ENCODE data around the gene CRYBA4.
A peak's percentile ranks its signal among the peaks of the same experiment; 100 is the strongest.

The CRYBA4 gene

DNA sequence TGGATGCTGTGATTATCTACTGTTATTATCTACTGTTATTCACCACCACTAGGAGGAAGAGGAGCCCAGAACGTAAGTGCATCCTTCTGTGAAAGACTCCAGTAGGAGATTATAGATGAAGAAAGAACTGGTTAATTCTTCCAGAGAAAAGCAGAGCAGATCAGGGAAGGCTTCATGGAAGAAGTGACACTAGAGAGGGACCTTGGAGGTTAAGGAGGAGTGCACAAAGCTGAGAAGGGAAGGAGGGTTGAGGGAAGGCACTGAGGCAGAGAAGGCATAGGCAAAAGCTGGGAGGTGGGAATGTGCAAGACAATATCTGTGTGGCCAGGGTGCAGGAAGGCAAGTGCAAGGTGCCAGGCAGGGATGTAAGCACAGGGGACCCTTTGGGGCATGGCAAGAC lies 17.4 kb upstream of the CRYBA4 start:
- H3K79me1 ChIP-seq (replicated peaks; ENCODE audit: low read length, poor library complexity, severe bottlenecking) = no peaks in the 10 kb centered on the region
- no peaks in the 10 kb centered on the region for H3K9me3 ChIP-seq (ENCODE audit: control insufficient read depth, low read length)
- no peak overlapping the region for H3K4ac ChIP-seq (ENCODE audit: low read depth in 1 of 2, low read length in 2 of 2)
- H3K27ac ChIP-seq (ENCODE audit: low read length, poor library complexity, severe bottlenecking) = no peak overlapping the region
- H4K8ac ChIP-seq (ENCODE audit: low read length) = no peak overlapping the region
- no peak overlapping the region for H3K23ac ChIP-seq (ENCODE audit: low read length in 2 of 2)
- WGBS = 73% methylated on average over 1 of the region's 1 CpG
- H2AFZ ChIP-seq (ENCODE audit: low read depth, low read length) = no peak overlapping the region
- no peak overlapping the region for H2AK5ac ChIP-seq (ENCODE audit: low read length, severe bottlenecking)
- no peak overlapping the region for H3K14ac ChIP-seq (ENCODE audit: low read length in 2 of 2)
- no peak overlapping the region for H2BK15ac ChIP-seq (ENCODE audit: low read depth, poor library complexity, severe bottlenecking)
- H3K27me3 ChIP-seq (ENCODE audit: control insufficient read depth in 1 of 2, insufficient read depth in 1 of 2, low read length in 2 of 2) = peaks cover 0 to 29% of the 10 kb centered on the region in 2 experiments
- no peak overlapping the region for H4K91ac ChIP-seq (ENCODE audit: low read length)
- no peak overlapping the region for H3K4me2 ChIP-seq (ENCODE audit: low read length, poor library complexity, severe bottlenecking)
- H3K4me1 ChIP-seq (ENCODE audit: control insufficient read depth, insufficient read depth, low read depth, low read length) = peaks cover 1% of the 10 kb centered on the region
- H2BK120ac ChIP-seq (ENCODE audit: low read depth, low read length) = no peak overlapping the region
- no peaks in the 10 kb centered on the region for H3K36me3 ChIP-seq (ENCODE audit: control insufficient read depth in 1 of 2, insufficient read depth in 2 of 2, low read depth in 1 of 2, low read length in 2 of 2)
- H3K9ac ChIP-seq (ENCODE audit: low read length) = no peak overlapping the region
- H2BK5ac ChIP-seq (ENCODE audit: low read depth, low read length, poor library complexity, severe bottlenecking) = no peak overlapping the region
- H3K18ac ChIP-seq (ENCODE audit: low read depth in 1 of 2, low read length in 2 of 2) = no peak overlapping the region
- no peak overlapping the region for H2BK12ac ChIP-seq (ENCODE audit: low read length in 2 of 2)
- no peak for DNase-seq
- H3K4me3 ChIP-seq (ENCODE audit: insufficient read depth in 1 of 2, low read depth in 1 of 2, low read length in 2 of 2) = no peak overlapping the region

DNA sequence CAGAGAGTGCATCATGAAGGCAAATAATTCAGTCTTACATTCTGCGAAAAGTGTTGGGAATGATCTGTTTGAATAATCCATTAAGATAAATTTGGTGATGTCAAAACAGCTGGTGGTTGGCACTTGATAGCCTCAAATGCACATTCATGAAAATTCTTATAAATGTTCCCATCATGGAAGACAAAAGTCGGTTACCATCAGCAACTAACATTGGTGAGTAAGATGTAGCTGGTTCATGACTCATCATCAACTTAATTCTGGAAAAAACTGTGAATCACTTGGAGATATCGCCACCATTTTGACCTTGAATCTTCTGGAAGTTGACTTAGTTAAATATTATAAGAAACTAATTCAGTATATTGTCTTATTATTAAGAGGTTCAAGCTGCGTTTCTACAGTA lies 15.2 kb upstream of the CRYBA4 start:
- 89% methylated on average over 3 of the region's 4 CpGs for WGBS

DNA sequence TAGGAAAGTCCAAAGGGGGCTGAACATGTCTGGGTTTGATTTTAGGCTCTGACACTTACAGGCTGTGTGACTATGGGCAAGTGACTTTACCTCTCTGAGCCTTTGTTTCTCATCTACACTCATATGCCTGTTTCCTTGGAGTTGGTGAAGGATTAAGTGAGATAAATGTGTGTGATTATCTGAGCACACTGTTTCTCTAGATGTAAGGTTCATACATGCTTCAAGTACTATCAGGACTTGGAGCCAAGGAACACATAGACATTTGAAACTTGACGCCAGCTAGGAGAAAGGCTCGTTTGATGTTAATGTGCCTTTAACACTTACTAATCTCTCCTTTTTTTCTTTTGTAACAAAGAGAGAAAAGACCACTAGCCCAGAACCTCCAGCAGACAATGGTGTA lies 13.6 kb upstream of the CRYBA4 start:
- H3K4ac ChIP-seq (ENCODE audit: low read depth in 1 of 2, low read length in 2 of 2) = no peak overlapping the region
- 14% methylated on average over 2 of the region's 2 CpGs for WGBS

More for the DNA sequence above, 15.2 kb upstream of the CRYBA4 start:
- Histone ChIP-seq H2AFZ (ENCODE audit: low read depth, low read length) (no peak overlapping the region), H3K4me1 (ENCODE audit: control insufficient read depth, insufficient read depth, low read depth, low read length) (peaks cover 9% of the 10 kb centered on the region), H3K18ac (ENCODE audit: low read depth in 1 of 2, low read length in 2 of 2) (no peak overlapping the region), H3K14ac (ENCODE audit: low read length in 2 of 2) (no peak overlapping the region), H2BK120ac (ENCODE audit: low read depth, low read length) (no peak overlapping the region), H3K4ac (ENCODE audit: low read depth in 1 of 2, low read length in 2 of 2) (no peak overlapping the region), H4K91ac (ENCODE audit: low read length) (no peak overlapping the region), H3K9ac (ENCODE audit: low read length) (no peak overlapping the region), H3K9me3 (ENCODE audit: control insufficient read depth, low read length) (no peaks in the 10 kb centered on the region), H2BK5ac (ENCODE audit: low read depth, low read length, poor library complexity, severe bottlenecking) (no peak overlapping the region), H4K8ac (ENCODE audit: low read length) (no peak overlapping the region), H3K79me1 (replicated peaks; ENCODE audit: low read length, poor library complexity, severe bottlenecking) (no peaks in the 10 kb centered on the region), H3K27ac (ENCODE audit: low read length, poor library complexity, severe bottlenecking) (no peak overlapping the region), H2AK5ac (ENCODE audit: low read length, severe bottlenecking) (no peak overlapping the region), H3K4me2 (ENCODE audit: low read length, poor library complexity, severe bottlenecking) (no peak overlapping the region), H3K27me3 (ENCODE audit: control insufficient read depth in 1 of 2, insufficient read depth in 1 of 2, low read length in 2 of 2) (peaks cover 0 to 10% of the 10 kb centered on the region in 2 experiments), H3K23ac (ENCODE audit: low read length in 2 of 2) (no peak overlapping the region), H2BK12ac (ENCODE audit: low read length in 2 of 2) (no peak overlapping the region), H3K4me3 (ENCODE audit: insufficient read depth in 1 of 2, low read depth in 1 of 2, low read length in 2 of 2) (no peak overlapping the region), H2BK15ac (ENCODE audit: low read depth, poor library complexity, severe bottlenecking) (no peak overlapping the region), H3K36me3 (ENCODE audit: control insufficient read depth in 1 of 2, insufficient read depth in 2 of 2, low read depth in 1 of 2, low read length in 2 of 2) (no peaks in the 10 kb centered on the region)
- DNase-seq = peak; percentile 41

DNA sequence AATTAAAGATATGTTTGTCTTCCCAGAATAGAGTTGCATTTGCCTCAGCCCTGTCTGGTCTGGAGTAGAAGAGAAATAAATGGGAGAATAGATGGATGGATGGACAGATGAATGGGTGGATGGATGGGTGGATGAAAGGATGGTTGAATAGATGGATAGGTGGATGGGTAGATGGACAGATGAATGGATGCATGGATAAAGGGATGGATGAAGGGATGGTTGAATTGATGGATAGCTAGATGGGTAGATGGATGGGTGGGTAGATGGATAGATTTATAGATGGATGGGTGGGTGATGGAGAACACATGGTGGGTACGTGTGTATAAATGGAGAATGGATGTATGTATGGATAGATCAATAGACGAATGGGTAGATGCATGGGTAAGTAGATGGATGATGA lies 12.5 kb upstream of the CRYBA4 start:
- H4K8ac ChIP-seq (ENCODE audit: low read length) = no peak overlapping the region
- no peak overlapping the region for H3K4me2 ChIP-seq (ENCODE audit: low read length, poor library complexity, severe bottlenecking)
- H2BK120ac ChIP-seq (ENCODE audit: low read depth, low read length) = no peak overlapping the region
- no peak for DNase-seq
- no peak overlapping the region for H3K18ac ChIP-seq (ENCODE audit: low read depth in 1 of 2, low read length in 2 of 2)
- no peak overlapping the region for H2AK5ac ChIP-seq (ENCODE audit: low read length, severe bottlenecking)
- H4K91ac ChIP-seq (ENCODE audit: low read length) = no peak overlapping the region
- no peak overlapping the region for H3K4ac ChIP-seq (ENCODE audit: low read depth in 1 of 2, low read length in 2 of 2)
- no peak overlapping the region for H2BK12ac ChIP-seq (ENCODE audit: low read length in 2 of 2)
- H2AFZ ChIP-seq (ENCODE audit: low read depth, low read length) = no peak overlapping the region
- no peak overlapping the region for H3K27ac ChIP-seq (ENCODE audit: low read length, poor library complexity, severe bottlenecking)
- no peak overlapping the region for H3K14ac ChIP-seq (ENCODE audit: low read length in 2 of 2)
- H2BK5ac ChIP-seq (ENCODE audit: low read depth, low read length, poor library complexity, severe bottlenecking) = no peak overlapping the region
- H3K9me3 ChIP-seq (ENCODE audit: control insufficient read depth, low read length) = no peaks in the 10 kb centered on the region
- peaks cover 9% of the 10 kb centered on the region for H3K4me1 ChIP-seq (ENCODE audit: control insufficient read depth, insufficient read depth, low read depth, low read length)
- WGBS = 70% methylated on average over 2 of the region's 2 CpGs
- peaks cover 0 to 22% of the 10 kb centered on the region in 2 experiments for H3K27me3 ChIP-seq (ENCODE audit: control insufficient read depth in 1 of 2, insufficient read depth in 1 of 2, low read length in 2 of 2)
- H3K23ac ChIP-seq (ENCODE audit: low read length in 2 of 2) = no peak overlapping the region
- no peak overlapping the region for H2BK15ac ChIP-seq (ENCODE audit: low read depth, poor library complexity, severe bottlenecking)
- no peak overlapping the region for H3K9ac ChIP-seq (ENCODE audit: low read length)
- no peaks in the 10 kb centered on the region for H3K79me1 ChIP-seq (replicated peaks; ENCODE audit: low read length, poor library complexity, severe bottlenecking)
- no peaks in the 10 kb centered on the region for H3K36me3 ChIP-seq (ENCODE audit: control insufficient read depth in 1 of 2, insufficient read depth in 2 of 2, low read depth in 1 of 2, low read length in 2 of 2)
- no peak overlapping the region for H3K4me3 ChIP-seq (ENCODE audit: insufficient read depth in 1 of 2, low read depth in 1 of 2, low read length in 2 of 2)

More for the DNA sequence above, 13.6 kb upstream of the CRYBA4 start:
- H3K4me2 ChIP-seq (ENCODE audit: low read length, poor library complexity, severe bottlenecking) = no peak overlapping the region
- no peaks in the 10 kb centered on the region for H3K79me1 ChIP-seq (replicated peaks; ENCODE audit: low read length, poor library complexity, severe bottlenecking)
- H3K9ac ChIP-seq (ENCODE audit: low read length) = no peak overlapping the region
- H2AK5ac ChIP-seq (ENCODE audit: low read length, severe bottlenecking) = no peak overlapping the region
- no peak for DNase-seq
- no peak overlapping the region for H4K8ac ChIP-seq (ENCODE audit: low read length)
- no peak overlapping the region for H2BK15ac ChIP-seq (ENCODE audit: low read depth, poor library complexity, severe bottlenecking)
- no peak overlapping the region for H4K91ac ChIP-seq (ENCODE audit: low read length)
- H3K36me3 ChIP-seq (ENCODE audit: control insufficient read depth in 1 of 2, insufficient read depth in 2 of 2, low read depth in 1 of 2, low read length in 2 of 2) = no peaks in the 10 kb centered on the region
- H3K14ac ChIP-seq (ENCODE audit: low read length in 2 of 2) = no peak overlapping the region
- H2BK12ac ChIP-seq (ENCODE audit: low read length in 2 of 2) = no peak overlapping the region
- H3K23ac ChIP-seq (ENCODE audit: low read length in 2 of 2) = no peak overlapping the region
- H3K27ac ChIP-seq (ENCODE audit: low read length, poor library complexity, severe bottlenecking) = no peak overlapping the region
- no peaks in the 10 kb centered on the region for H3K9me3 ChIP-seq (ENCODE audit: control insufficient read depth, low read length)
- peaks cover 0 to 14% of the 10 kb centered on the region in 2 experiments for H3K27me3 ChIP-seq (ENCODE audit: control insufficient read depth in 1 of 2, insufficient read depth in 1 of 2, low read length in 2 of 2)
- no peak overlapping the region for H2BK5ac ChIP-seq (ENCODE audit: low read depth, low read length, poor library complexity, severe bottlenecking)
- no peak overlapping the region for H2AFZ ChIP-seq (ENCODE audit: low read depth, low read length)
- no peak overlapping the region for H2BK120ac ChIP-seq (ENCODE audit: low read depth, low read length)
- H3K4me1 ChIP-seq (ENCODE audit: control insufficient read depth, insufficient read depth, low read depth, low read length) = peaks cover 9% of the 10 kb centered on the region
- H3K4me3 ChIP-seq (ENCODE audit: insufficient read depth in 1 of 2, low read depth in 1 of 2, low read length in 2 of 2) = no peak overlapping the region
- H3K18ac ChIP-seq (ENCODE audit: low read depth in 1 of 2, low read length in 2 of 2) = no peak overlapping the region
